NAMALWA (cell line): Measurements from ENCODE around the gene IFIT5.
"Not testable (repeated sequence)": the region's sequence is repeated elsewhere in the genome, so short reads cannot be mapped to it uniquely, and the experiment has no call there.

ENCODE experiments used
- DNase-seq: peaks from one replicate; pipeline ENCODE4 v3.0.0-alpha.2; 2015; ENCODE audit warnings: low spot score

IFIT5 gene

DNA sequence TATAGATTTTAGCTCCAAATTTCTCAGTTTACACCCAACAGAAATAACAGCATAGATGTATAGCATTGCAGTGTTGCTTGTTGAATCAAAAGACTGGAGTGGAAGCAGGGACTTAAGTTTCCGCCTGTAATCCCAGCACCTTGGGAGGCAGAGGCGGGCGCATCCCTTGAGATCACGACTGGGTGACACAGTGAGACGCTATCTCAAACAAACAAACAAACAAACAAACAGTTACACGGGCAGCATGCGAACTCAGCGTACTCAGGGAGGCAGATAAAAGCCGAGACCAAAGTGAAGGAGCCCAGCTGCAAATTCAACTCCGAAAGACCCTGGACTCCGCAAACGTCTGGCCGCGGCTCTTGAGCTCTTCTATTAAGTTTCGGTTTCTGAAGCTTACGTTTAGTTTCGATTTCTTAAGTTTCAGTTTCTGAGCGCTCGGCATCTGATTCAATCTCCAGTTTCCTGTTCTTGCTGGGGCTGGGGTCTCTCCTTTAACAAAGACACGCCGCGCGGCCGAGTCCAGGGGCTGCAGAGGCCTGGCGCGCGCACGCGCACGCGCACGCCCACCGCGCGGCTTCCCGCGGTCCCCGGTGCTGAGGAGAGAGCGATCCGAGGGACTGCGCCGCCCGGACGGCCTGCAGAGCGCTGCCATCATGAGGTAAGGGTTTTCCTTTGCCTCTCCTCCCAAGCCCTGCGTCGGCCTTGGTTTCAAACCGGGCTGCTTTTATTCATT lies at the start of gene IFIT5:
IFIT5 (plus strand) TSS at position 423 of the 733 bp plus-strand sequence; CDS start at position 654, 231 bp downstream.
- peak; percentile 86 for DNase-seq

GRCh38 chr10:89367529-89367928 lies 46.8 kb upstream of the IFIT5 start:
- no peak for DNase-seq

DNA sequence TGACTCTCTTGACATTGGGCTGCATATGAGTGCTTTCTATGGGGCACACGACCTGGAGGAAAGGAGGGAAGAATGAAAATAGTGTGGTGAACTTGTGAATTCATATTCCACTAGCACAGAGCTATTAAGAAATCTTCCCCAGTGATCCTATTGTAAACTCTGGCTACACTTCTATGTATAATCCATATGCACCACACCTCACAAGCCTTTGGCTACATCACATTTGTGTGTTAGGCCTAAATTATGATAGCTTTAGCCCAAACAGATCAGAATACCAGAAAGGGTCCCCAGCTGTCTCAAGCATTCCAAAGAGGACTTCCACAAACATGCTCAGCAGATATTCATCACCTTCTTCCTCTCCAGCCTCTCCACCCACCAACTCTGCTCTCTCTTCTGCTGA lies 46.2 kb upstream of the IFIT5 start:
- no peak for DNase-seq

DNA sequence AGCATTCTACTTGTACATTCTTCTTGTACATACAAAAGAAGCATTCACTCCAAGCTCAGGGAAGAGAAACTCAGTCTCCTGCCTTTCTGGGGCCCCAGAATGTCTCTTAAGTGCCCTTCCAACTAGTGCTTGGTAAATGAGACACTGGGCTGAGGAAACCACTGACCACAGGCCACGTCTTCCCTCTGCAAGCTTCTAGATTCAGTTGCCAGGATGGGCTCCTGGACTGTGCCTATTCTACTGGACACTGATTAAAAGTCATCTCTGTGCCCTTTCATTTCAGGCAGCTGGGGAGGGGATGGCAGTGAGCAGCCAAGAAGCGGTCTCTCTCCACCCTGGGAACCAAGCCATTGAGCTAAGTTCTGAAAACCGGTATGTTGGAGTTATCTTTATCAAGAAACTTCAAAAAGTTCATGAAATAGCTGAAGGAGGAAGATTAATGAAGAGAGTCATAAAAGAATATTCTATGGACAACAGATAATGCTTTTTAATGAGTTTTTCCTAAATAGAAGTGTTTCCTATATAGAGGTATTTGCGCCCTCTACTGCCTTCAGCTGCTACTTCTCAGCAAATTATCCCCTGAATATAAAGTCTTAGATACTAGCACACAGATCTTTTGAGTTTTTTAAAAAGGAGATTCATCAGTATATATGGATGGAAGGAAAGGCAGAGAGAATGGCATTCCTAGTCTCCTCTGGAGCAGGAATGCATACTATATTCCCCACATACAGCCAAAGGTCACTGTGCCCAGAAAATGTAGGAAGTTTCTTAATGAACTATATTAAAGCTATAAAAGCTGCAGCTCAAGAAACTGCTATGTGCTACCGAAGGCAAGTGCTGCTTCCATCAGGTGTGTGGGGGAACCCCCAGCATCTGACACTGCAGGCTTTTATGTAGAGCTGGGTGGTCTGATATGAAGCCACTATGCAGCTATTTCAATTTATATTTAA lies 44.9 kb upstream of the IFIT5 start:
- DNase-seq, result peak; percentile 39

DNA sequence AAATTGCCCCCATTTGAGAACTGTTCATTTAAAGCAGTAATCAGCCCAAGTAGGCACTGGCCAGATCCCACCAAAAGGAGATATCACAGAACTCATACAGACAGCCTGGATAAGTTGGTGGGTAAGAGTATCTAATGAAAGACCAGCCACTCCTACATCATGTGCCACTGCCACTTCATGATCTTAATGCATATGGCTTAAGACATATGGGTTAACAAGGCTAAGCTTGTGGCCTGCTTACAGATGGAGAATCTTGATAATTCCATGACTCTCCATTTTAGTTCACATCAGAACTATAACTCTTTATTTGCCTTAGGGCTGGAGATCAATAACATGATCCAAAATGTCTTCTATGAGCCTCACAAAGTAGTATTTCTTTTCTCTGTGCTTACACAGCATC lies 43.3 kb upstream of the IFIT5 start:
- DNase-seq, result no peak

- no peak for DNase-seq
Measured at GRCh38 chr10:89371987-89372386, 42.4 kb upstream of the IFIT5 start.

- DNase-seq, result no peak
Measured at GRCh38 chr10:89373916-89374711, 40.3 kb upstream of the IFIT5 start.

- no peak for DNase-seq
Measured at GRCh38 chr10:89374713-89375141, 39.6 kb upstream of the IFIT5 start.

DNA sequence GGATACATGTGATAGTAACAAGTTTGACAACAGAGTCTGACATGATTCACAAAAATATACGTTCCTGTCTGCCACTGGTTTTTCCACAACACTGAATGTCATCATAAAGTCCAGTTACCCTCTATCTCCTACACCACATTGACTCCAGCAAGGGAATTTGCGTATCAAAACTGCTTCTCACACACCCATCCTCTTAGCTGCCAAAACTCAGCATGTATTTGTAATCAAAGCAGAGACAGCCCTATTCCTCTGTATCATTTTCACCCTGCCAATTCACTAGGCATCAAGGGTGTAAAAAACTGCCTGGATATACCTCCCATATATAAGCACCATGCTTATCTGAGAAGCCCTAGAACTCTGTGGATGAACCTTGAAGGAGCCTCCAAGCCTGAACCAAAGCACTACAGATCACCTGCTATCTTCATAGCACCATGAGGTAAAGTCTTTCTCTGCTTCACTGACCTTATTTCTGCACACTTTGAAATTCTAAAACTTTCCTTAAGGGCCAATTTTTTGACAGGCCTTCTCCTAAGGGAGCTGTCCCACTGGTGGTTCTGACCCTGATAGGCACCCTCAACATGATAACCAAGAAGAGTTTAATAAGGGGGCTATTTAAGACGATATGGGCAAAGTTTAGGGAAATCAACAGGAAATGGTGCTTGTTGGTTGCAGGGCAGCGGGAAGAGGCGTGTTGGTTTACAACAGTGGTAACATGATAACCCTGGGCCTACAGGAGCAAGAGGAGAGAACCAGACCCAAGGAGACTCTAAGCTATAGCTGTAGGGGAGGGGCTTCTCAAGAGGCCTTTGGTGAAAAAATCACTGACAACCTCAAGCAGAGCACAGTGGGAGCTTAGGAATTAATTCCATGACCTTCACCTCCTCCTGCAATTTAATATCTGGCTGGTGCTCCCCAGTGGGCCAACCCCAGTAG lies 36.4 kb upstream of the IFIT5 start, which contains the start of gene IFIT1B:
IFIT1B (plus strand) TSS at position 352 of the 933 bp plus-strand sequence; CDS start at position 432, 80 bp downstream.
- no peak for DNase-seq

DNA sequence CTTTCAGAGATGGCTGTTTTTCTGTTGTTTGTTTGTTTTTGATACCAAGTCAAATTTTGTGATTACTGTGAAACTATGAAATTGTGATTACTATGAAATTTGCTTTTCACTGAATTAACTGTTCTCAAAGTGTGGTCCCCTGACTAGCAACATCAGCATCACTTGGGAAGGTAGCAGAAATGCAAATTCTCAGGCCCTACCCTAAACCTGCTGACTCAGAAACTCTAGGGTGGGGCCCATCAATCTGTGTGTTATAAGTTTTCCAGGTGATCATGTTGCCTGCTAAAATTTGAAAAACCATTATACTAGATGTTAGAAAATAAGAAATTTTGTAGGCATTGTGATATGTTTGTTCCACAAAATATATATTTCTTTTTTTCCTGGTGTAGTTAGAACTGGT lies 35.3 kb upstream of the IFIT5 start:
- DNase-seq, result no peak

DNA sequence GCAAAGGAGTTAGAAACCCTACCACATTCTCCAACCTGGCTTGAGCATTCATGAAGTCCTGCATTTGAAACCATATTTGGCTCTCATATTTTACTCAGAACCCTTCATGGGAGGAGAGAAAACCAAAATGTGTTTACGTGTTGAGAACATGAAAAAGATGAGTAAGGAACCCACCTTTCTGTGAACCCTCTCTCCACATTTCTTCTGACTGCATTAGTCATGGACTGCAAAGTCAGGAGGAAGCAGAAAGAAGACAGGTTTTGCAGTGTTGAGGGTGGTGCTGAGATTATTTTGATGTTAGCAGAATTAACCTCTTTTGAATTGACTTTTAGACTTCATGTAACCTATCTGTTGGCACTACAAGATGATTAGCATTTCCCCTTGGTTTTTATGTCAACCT lies 31.6 kb upstream of the IFIT5 start:
- DNase-seq, result no peak

DNA sequence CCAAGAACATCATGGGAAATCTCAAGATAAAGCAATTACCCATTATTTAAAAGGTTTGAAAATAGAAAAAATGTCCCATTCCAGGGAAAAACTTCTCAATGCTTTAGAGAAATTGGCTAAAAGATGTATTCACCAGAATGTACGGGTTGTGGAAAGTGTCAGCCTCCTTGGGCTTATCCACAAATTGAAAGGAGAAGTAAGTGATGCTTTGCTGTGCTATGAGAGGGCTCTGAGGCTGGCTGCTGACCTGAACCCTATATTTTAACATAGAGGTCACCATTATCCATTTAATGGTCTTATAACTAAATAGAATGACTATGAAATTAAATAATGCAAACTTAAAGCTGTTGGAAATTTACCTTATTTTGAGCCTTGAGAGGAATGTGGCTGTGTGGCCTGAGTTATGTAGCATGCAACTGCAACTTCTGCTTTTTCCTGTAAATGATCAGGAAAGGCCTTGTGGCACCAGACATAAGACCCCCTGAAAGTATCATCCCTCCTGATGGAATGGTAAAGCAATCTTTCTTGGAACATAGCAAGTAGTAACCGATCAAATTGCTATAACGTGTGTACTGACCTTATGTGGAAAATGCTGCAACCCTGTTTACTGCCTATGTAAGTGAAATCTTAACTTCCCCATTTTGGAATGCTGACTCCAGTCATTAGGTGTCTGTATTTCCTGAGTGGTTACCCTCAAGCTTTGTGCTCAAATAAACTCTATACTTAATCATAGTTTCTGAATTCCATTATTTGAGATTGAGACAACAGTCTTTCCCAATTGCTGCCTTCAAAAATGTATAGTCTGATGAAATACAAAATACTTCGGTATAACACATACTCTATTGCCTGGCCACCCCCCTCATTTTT lies 29.7 kb upstream of the IFIT5 start:
- peak; percentile 13 for DNase-seq

DNA sequence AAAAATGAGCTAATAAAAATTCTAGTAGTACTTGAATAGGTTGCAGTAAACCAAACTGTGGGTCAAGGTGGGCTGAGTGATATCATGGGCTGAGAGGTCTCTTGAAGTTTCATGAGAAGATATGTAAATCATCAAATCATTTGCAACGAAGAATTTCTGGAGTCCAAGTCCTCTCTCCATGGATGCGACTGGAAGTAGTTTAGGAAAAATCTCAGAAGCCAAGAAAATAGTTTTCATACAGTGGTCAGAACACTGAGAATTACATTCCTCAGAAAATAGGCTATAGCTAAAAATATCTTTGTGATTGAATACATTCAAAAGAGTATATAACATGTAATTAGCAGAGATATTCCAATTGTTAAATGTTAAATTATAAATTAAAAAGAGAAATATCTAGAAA lies 25.6 kb upstream of the IFIT5 start:
- DNase-seq, result no peak

GRCh38 chr10:89389254-89389653 lies 25.1 kb upstream of the IFIT5 start:
- DNase-seq, result peak; percentile 46

GRCh38 chr10:89390476-89391225 lies 23.7 kb upstream of the IFIT5 start:
- no peak for DNase-seq

DNA sequence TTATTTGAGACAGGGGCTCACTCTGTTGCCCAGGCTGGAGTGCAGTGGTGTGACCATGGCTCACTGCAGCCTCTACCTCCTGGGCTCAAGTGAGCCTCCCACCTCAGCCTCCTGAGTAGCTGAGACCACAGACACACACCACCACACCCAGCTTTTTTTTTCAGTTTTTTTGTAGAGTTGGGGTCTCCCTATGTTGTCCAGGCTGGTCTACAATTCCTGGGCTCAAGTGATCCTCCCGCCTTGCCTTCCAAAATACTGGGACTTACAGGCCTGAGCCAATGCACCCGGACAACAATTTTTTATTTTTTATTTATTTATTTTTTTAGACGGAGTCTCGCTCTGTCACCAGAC lies 23.2 kb upstream of the IFIT5 start:
- DNase-seq, result not testable (repeated sequence)

DNA sequence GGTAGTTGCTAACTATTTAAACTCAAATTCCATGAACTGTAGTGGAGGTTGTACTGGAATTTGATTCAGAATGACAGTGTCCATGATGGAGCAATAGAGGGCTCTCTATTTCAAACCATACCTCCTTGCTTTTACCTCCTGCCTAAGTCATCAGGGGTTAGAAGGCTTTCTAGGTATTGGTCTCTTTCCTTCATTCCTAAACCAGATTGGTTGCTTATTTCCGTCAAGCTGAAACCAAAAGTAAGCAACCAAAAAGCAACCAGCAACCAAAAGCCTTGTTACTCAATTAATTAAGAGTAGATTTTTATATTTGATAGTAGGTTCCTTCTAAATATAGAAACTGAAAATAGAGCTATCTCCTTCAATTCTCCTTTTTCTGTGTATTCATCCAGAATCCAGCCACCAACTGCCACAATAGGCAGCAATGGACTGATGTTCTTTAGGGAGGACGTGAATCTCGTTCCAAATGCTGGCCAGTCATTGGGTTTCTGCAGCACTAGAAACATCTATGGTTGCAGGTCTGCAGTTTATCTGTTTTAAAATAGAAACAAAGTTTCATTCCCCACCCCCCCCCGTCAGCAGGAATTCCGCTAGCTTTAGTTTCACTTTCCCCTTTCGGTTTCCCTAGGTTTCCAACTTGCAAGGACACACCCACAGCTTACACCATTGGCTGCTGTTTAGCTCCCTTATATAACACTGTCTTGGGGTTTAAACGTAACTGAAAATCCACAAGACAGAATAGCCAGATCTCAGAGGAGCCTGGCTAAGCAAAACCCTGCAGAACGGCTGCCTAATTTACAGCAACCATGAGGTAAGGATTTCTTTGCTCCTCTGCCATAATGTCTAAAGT lies 22.2 kb upstream of the IFIT5 start, which contains the start of gene IFIT1:
IFIT1 (plus strand) TSS at position 717 of the 850 bp plus-strand sequence; CDS start at position 807, 90 bp downstream.
- peak; percentile 55 for DNase-seq

GRCh38 chr10:89392974-89393373 lies 21.4 kb upstream of the IFIT5 start:
- DNase-seq, result no peak
